NB4 (cell line): ENCODE measurements around the gene KIF17.

Experiments
- MAX ChIP-seq: IDR thresholded peaks from 2 replicates; pipeline ENCODE4 v1.6.1; 2011; ENCODE audit warnings: low read depth, low read length
- MYC ChIP-seq: IDR thresholded peaks from 2 replicates; pipeline ENCODE4 v1.6.1; 2011; ENCODE audit warnings: low read depth, low read length
- POLR2A ChIP-seq: IDR thresholded peaks from 2 replicates; pipeline ENCODE4 v1.6.1; 2011; ENCODE audit warnings: mild to moderate bottlenecking; ENCODE audit not compliant: insufficient read length; ENCODE audit errors: extremely low read depth
- TF ChIP-seq, protein P1 (sequence below): IDR thresholded peaks from one replicate; pipeline ENCODE4 v1.5.1; 2012; ENCODE audit warnings: low read depth, low read length

GRCh38 chr1:20660363-20660762 lies 57.4 kb downstream of the KIF17 start:
- TF ChIP-seq, protein P1, sequence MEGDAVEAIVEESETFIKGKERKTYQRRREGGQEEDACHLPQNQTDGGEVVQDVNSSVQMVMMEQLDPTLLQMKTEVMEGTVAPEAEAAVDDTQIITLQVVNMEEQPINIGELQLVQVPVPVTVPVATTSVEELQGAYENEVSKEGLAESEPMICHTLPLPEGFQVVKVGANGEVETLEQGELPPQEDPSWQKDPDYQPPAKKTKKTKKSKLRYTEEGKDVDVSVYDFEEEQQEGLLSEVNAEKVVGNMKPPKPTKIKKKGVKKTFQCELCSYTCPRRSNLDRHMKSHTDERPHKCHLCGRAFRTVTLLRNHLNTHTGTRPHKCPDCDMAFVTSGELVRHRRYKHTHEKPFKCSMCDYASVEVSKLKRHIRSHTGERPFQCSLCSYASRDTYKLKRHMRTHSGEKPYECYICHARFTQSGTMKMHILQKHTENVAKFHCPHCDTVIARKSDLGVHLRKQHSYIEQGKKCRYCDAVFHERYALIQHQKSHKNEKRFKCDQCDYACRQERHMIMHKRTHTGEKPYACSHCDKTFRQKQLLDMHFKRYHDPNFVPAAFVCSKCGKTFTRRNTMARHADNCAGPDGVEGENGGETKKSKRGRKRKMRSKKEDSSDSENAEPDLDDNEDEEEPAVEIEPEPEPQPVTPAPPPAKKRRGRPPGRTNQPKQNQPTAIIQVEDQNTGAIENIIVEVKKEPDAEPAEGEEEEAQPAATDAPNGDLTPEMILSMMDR = no peak
- TF ChIP-seq POLR2A (no peak), MAX (no peak), MYC (no peak)
